ENCODE results near the gene PTEN. TPM values are rescaled to one million over a fixed set of nuclear protein-coding genes. Genes with fewer than 3 reads are reported as not detected.
"Not testable (repeated sequence)": the region's sequence is repeated elsewhere in the genome, so short reads cannot be mapped to it uniquely, and the experiment has no call there.

PTEN gene
- total RNA-seq, 1 donor from 2014 or later = 194 TPM

GRCh38 chr10:87872828-87873227, 9.4 kb downstream of the PTEN start:
- no peak for DNase-seq

- no peak for DNase-seq
These were observed 10.2 kb downstream of the PTEN start for GRCh38 chr10:87873656-87874055.

GRCh38 chr10:87875929-87876571, 12.6 kb downstream of the PTEN start:
- no peak for DNase-seq

GRCh38 chr10:87878664-87879459, 15.4 kb downstream of the PTEN start:
- DNase-seq = no peak

- no peak for DNase-seq
These were observed 16.9 kb downstream of the PTEN start for GRCh38 chr10:87880336-87880735.

GRCh38 chr10:87881373-87882059, 18.1 kb downstream of the PTEN start:
- not testable (repeated sequence) for DNase-seq

GRCh38 chr10:87882555-87883294, 19.3 kb downstream of the PTEN start:
- DNase-seq = no peak

GRCh38 chr10:87886635-87887034, 23.2 kb downstream of the PTEN start:
- DNase-seq = no peak

GRCh38 chr10:87887146-87887545, 23.7 kb downstream of the PTEN start:
- DNase-seq = no peak

- no peak for DNase-seq
These were observed 24.3 kb downstream of the PTEN start for GRCh38 chr10:87887548-87888289.

GRCh38 chr10:87895430-87895829, 32.0 kb downstream of the PTEN start:
- DNase-seq = no peak

GRCh38 chr10:87896216-87896615, 32.8 kb downstream of the PTEN start:
- no peak for DNase-seq

GRCh38 chr10:87897957-87898356, 34.5 kb downstream of the PTEN start:
- not testable (repeated sequence) for DNase-seq

GRCh38 chr10:87903396-87903795, 40.0 kb downstream of the PTEN start:
- DNase-seq = not testable (repeated sequence)

GRCh38 chr10:87913156-87913921, 49.9 kb downstream of the PTEN start:
- DNase-seq = no peak

- DNase-seq = no peak
These were observed 52.0 kb downstream of the PTEN start for GRCh38 chr10:87915406-87915805.

- no peak for DNase-seq
These were observed 52.6 kb downstream of the PTEN start for GRCh38 chr10:87915989-87916388.

- DNase-seq = no peak
These were observed 53.1 kb downstream of the PTEN start for GRCh38 chr10:87916515-87916914.

GRCh38 chr10:87918254-87918859, 54.9 kb downstream of the PTEN start:
- no peak for DNase-seq

- DNase-seq = no peak
These were observed 57.1 kb downstream of the PTEN start for GRCh38 chr10:87920538-87920937.

Data from skin of body (tissue), 2 donors.